HG02571 (cell line): ENCODE data around the gene FAM76A.

Experiments used
- ATAC-seq: cut with Tn5 transposase; IDR thresholded peaks from one replicate; pipeline ENCODE4 v1.9.1; 2021; ENCODE audit warnings: mild to moderate bottlenecking, moderate library complexity; ENCODE audit not compliant: unreplicated experiment

Gene FAM76A

GRCh38 chr1:27719286-27720251 lies 6.2 kb upstream of the FAM76A start:
- ATAC-seq, result no peak

GRCh38 chr1:27724961-27725373 lies 794 bp upstream of the FAM76A start:
- no peak for ATAC-seq

- ATAC-seq, result peak; percentile 25
Observed at GRCh38 chr1:27726173-27727044, 648 bp downstream of the FAM76A start.

- ATAC-seq, result no peak
Observed at GRCh38 chr1:27727126-27727525, 1.4 kb downstream of the FAM76A start.

GRCh38 chr1:27736252-27736651 lies 10.5 kb downstream of the FAM76A start:
- ATAC-seq, result no peak

GRCh38 chr1:27741121-27741520 lies 15.4 kb downstream of the FAM76A start:
- ATAC-seq, result no peak

- no peak for ATAC-seq
Observed at GRCh38 chr1:27744556-27744955, 18.8 kb downstream of the FAM76A start.

GRCh38 chr1:27745466-27745865 lies 19.7 kb downstream of the FAM76A start:
- ATAC-seq, result no peak

- ATAC-seq, result no peak
Observed at GRCh38 chr1:27752360-27752759, 26.6 kb downstream of the FAM76A start.

- ATAC-seq, result no peak
Observed at GRCh38 chr1:27755286-27755685, 29.5 kb downstream of the FAM76A start.

- ATAC-seq, result no peak
Observed at GRCh38 chr1:27755865-27756264, 30.1 kb downstream of the FAM76A start.

GRCh38 chr1:27759236-27759635 lies 33.5 kb downstream of the FAM76A start:
- ATAC-seq, result no peak

- no peak for ATAC-seq
Observed at GRCh38 chr1:27760426-27760825, 34.7 kb downstream of the FAM76A start.

GRCh38 chr1:27762033-27762432 lies 36.3 kb downstream of the FAM76A start:
- ATAC-seq, result no peak

- ATAC-seq, result no peak
Observed at GRCh38 chr1:27763358-27763757, 37.6 kb downstream of the FAM76A start.

- ATAC-seq, result no peak
Observed at GRCh38 chr1:27770293-27770830, 44.6 kb downstream of the FAM76A start.

- ATAC-seq, result no peak
Observed at GRCh38 chr1:27772036-27772931, 46.5 kb downstream of the FAM76A start.

- ATAC-seq, result peak; percentile 94
Observed at GRCh38 chr1:27772932-27773825, 47.4 kb downstream of the FAM76A start, which contains the start of gene STX12. STX12 (plus strand) TSS chr1:27773219; CDS start chr1:27773308, 89 bp downstream.

- ATAC-seq, result no peak
Observed at GRCh38 chr1:27773826-27774445, 48.2 kb downstream of the FAM76A start.
